ENCODE results near the gene LYZL1. TPM values are rescaled to one million over a fixed set of nuclear protein-coding genes. Genes with fewer than 3 reads are reported as not detected.
A peak's percentile ranks its signal among the peaks of the same experiment; 100 is the strongest.

Gene LYZL1
- total and polyA plus RNA-seq, 9 donors, result not detected

DNA sequence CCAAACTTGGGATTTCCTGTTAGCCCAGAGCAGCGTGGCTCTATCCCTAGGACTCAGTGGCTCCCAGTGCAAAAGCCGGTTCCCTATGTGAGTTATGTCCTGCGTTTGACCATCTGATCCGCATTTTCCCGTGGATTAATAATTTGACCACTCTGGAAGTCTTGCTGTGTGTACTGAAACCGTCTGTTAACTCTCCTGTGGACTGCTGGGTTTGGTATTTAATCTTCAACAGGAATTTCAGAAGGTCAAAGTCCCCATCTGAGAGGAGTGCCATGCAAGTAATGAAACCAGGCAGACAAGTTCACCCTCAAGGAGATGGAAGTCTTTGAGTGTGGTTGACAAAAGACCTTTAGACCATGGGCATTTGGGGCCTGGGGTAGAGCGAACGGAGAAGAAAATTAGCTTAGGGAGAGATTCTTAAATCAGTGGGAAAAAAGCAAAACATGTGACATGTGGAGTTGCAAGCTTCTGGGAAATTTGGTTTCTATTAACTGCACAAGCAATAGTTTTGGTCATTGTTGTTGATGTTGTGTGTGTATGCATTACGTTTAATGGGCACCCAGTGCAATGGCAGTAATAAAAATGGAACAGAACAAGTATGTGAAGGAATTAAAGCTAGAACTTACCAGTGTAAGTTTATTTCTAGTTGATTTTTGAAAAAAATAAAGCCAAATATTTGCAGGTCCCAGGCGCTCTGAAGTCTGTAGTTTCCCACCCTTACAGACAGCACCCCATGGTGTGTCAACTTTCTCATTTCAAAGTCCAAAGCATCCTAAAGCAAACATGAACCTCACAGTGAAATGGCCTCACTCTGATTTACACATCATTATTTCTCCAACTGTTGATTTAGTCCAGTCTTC lies 38.2 kb downstream of the LYZL1 start:
- Histone ChIP-seq H3K9me3 (no peaks in the 10 kb centered on the region), H3K4me1 (ENCODE audit: insufficient read depth) (peaks cover 4% of the 10 kb centered on the region), H3K27me3 (no peaks in the 10 kb centered on the region), H3K27ac (no peak overlapping the region), H3K4me3 (no peak overlapping the region), H3K36me3 (no peaks in the 10 kb centered on the region)
- TF ChIP-seq POLR2A (IDR thresholded peaks at IDR 0.05) (no peak), EP300 (IDR thresholded peaks at IDR 0.05) (no peak)
- TF ChIP-seq, protein P1, sequence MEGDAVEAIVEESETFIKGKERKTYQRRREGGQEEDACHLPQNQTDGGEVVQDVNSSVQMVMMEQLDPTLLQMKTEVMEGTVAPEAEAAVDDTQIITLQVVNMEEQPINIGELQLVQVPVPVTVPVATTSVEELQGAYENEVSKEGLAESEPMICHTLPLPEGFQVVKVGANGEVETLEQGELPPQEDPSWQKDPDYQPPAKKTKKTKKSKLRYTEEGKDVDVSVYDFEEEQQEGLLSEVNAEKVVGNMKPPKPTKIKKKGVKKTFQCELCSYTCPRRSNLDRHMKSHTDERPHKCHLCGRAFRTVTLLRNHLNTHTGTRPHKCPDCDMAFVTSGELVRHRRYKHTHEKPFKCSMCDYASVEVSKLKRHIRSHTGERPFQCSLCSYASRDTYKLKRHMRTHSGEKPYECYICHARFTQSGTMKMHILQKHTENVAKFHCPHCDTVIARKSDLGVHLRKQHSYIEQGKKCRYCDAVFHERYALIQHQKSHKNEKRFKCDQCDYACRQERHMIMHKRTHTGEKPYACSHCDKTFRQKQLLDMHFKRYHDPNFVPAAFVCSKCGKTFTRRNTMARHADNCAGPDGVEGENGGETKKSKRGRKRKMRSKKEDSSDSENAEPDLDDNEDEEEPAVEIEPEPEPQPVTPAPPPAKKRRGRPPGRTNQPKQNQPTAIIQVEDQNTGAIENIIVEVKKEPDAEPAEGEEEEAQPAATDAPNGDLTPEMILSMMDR (IDR thresholded peaks at IDR 0.05), result no peak
- intact Hi-C loops (cut with DNase I), result no loop called here
- no peak for DNase-seq
- 84 to 89% (median 87%) methylated on average over 10 of the region's 10 CpGs for WGBS, 3 donors

DNA sequence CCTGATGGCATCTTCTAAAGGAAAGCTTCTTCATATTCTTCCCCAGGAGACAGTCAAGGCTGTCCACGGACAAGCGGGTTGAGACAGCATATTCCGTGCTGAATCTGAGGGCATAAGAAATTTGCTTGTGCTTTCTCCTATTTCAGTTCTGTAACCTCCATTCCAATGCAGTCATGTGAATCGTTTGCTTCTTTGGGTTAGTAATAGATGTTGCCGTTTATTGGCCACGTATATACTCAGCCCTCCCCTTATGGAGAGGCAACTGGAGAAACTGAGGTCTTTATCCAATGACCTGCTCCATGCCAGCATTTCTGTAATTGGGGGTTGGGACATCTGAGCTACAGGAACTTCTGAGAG lies 38.9 kb downstream of the LYZL1 start:
- Histone ChIP-seq H3K36me3 (no peaks in the 10 kb centered on the region), H3K4me3 (no peak overlapping the region), H3K9me3 (no peaks in the 10 kb centered on the region), H3K27me3 (no peaks in the 10 kb centered on the region), H3K4me1 (ENCODE audit: insufficient read depth) (peaks cover 2% of the 10 kb centered on the region), H3K27ac (no peak overlapping the region)
- TF ChIP-seq EP300 (IDR thresholded peaks at IDR 0.05), result no peak
- WGBS, 3 donors, result 88 to 92% (median 90%) methylated on average over 6 of the region's 6 CpGs
- intact Hi-C loops (cut with DNase I), result no loop called here
- no peak for DNase-seq

DNA sequence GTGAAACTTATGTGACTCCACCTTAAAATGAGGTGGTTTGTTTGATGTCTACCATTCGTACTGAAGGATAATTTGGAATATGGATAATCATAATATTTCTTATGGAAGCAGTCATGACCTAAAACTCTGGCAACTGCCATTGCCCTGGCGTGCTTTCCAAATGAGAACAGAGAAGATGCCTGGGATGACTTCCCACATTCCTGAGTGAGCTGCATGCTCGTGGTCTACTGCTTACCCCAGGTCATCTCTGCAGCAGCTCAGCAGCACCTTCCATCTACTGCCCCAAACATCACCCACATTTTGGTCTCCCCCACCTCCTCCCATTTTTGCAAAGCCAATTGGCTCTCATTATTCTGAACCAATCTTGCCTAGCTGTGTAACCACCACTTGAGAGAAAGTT lies 40.1 kb downstream of the LYZL1 start:
- Histone ChIP-seq H3K9me3 (no peaks in the 10 kb centered on the region), H3K27me3 (no peaks in the 10 kb centered on the region), H3K36me3 (no peaks in the 10 kb centered on the region), H3K4me3 (no peak overlapping the region), H3K4me1 (ENCODE audit: insufficient read depth) (peaks cover 1% of the 10 kb centered on the region), H3K27ac (no peak overlapping the region)
- DNase-seq, result peak in 1 of 5 donors; percentile 30
- TF ChIP-seq EP300 (IDR thresholded peaks at IDR 0.05) (no peak), POLR2A (IDR thresholded peaks at IDR 0.05) (no peak)
- TF ChIP-seq, protein P1 (IDR thresholded peaks at IDR 0.05), result no peak
- intact Hi-C loops (cut with DNase I), result no loop called here
- 2 to 9% (median 6%) methylated on average over 3 of the region's 3 CpGs for WGBS, 3 donors

DNA sequence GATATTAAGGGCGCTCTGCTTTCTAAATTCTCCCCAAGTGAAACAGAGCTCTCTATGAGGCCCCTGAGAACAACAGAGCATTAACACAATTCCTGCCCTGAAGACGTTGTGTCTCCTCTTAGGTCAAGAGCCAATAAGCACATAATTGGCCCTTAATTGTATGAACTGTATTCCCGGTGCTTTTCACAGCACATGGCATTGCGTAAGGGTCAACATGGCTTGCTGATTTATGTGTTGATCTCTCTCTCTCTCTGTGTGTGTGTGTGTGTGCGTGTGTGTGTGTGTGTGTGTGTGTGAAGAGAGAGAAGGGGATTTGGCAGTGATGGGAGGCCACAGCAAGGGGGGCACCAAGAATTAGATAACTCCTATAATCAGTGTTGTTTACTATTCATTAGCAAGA lies 40.5 kb downstream of the LYZL1 start:
- no peak for DNase-seq
- Histone ChIP-seq H3K27me3 (no peaks in the 10 kb centered on the region), H3K9me3 (no peaks in the 10 kb centered on the region), H3K36me3 (no peaks in the 10 kb centered on the region), H3K4me3 (no peak overlapping the region), H3K27ac (no peak overlapping the region), H3K4me1 (ENCODE audit: insufficient read depth) (no peaks in the 10 kb centered on the region)
- TF ChIP-seq EP300 (IDR thresholded peaks at IDR 0.05), result no peak
- TF ChIP-seq, protein P1 (IDR thresholded peaks at IDR 0.05), result no peak
- TF ChIP-seq POLR2A (IDR thresholded peaks at IDR 0.05), result no peak
- WGBS, 3 donors, result 49 to 55% (median 54%) methylated on average over 5 of the region's 5 CpGs
- intact Hi-C loops (cut with DNase I), result no loop called here

DNA sequence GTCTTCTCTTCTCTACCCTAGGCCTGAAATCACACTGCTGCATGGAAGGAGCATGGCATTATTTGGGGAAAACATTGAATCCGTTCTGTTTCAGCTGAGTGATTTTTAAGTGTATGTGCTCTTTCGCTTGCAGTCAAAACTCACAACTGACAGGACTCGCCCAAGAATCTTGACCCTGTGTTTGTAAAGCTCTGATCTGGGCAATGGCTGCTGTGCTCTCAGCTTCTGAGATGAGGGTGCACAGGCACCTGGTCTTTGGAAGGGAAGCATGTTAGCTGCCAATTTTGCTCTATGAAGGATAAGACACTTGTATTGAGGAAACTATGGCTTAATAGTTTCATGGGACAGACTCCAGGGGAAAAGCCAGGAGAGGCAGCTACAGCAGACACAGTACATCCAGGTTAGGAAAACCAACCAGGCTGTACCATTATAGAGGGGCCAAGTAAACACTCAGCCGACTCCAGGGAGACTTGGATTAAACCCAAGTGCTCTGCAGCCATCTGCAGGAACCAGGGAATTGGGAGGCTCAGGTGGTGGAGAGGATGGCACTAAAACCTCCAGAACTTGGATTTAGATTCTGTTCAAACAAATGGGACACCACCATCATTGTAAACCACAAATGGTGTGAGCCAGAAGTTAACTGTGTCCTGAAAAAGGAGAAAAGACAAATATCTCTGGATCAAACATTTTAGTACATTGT lies 43.3 kb downstream of the LYZL1 start:
- H3K4me3 ChIP-seq, result no peak overlapping the region
- H3K9me3 ChIP-seq, result no peaks in the 10 kb centered on the region
- no peak overlapping the region for H3K27ac ChIP-seq
- WGBS, 3 donors, result 81 to 83% (median 83%) methylated on average over 4 of the region's 4 CpGs
- intact Hi-C loops (cut with DNase I), result no loop called here
- no peaks in the 10 kb centered on the region for H3K36me3 ChIP-seq
- DNase-seq, result no peak
- TF ChIP-seq POLR2A (IDR thresholded peaks at IDR 0.05), result no peak
- no peak for TF ChIP-seq EP300 (IDR thresholded peaks at IDR 0.05)
- TF ChIP-seq, protein P1 (IDR thresholded peaks at IDR 0.05), result no peak
- no peaks in the 10 kb centered on the region for H3K27me3 ChIP-seq
- H3K4me1 ChIP-seq (ENCODE audit: insufficient read depth), result no peaks in the 10 kb centered on the region

All from ovary (tissue), 9 donors.